ENCODE measurements around the gene RORB. TPM values are rescaled to one million over a fixed set of nuclear protein-coding genes. Genes with fewer than 3 reads are reported as not detected.
A peak's percentile ranks its signal among the peaks of the same experiment; 100 is the strongest.

Gene RORB
- total RNA-seq, 1 donor from 2014 or later = 0.11 TPM

- Mint-ChIP-seq H3K4me3 (ENCODE audit: unreplicated experiment) (no peak overlapping the region), H3K9me3 (ENCODE audit: unreplicated experiment) (no peaks in the 10 kb centered on the region), H3K27ac (ENCODE audit: unreplicated experiment) (no peak overlapping the region), H3K4me1 (ENCODE audit: low read depth, unreplicated experiment) (peaks cover 2% of the 10 kb centered on the region), H3K27me3 (ENCODE audit: low read depth, unreplicated experiment) (no peaks in the 10 kb centered on the region), H3K36me3 (ENCODE audit: low read depth, unreplicated experiment) (no peaks in the 10 kb centered on the region)
- H3K4me3 ChIP-seq (ENCODE audit: insufficient read depth, low read depth, low read length) = no peak overlapping the region
- H3K36me3 ChIP-seq (ENCODE audit: insufficient read depth, low read length) = no peaks in the 10 kb centered on the region
- TF ChIP-seq EZH2 (IDR thresholded peaks at IDR 0.05; ENCODE audit: insufficient read depth, low read length) (no peak), CTCF (IDR thresholded peaks at IDR 0.05; ENCODE audit: insufficient read depth, low read depth, low read length) (no peak)
- H3K79me2 ChIP-seq (ENCODE audit: insufficient read depth, low read length) = no peaks in the 10 kb centered on the region
- DNase-seq (ENCODE audit: low read depth) (no peak), FAIRE-seq (no peak)
- H3K9ac ChIP-seq (ENCODE audit: low read length) = no peak overlapping the region
- H3K4me1 ChIP-seq (ENCODE audit: insufficient read depth, low read length) = peaks cover 3% of the 10 kb centered on the region
- H2AFZ ChIP-seq (ENCODE audit: low read depth, low read length) = no peak overlapping the region
- no peak overlapping the region for H3K27ac ChIP-seq (ENCODE audit: low read depth, low read length)
- H3K9me3 ChIP-seq (ENCODE audit: insufficient read depth, low read depth, low read length) = no peaks in the 10 kb centered on the region
- no peak overlapping the region for H3K4me2 ChIP-seq (ENCODE audit: low read length)
- no peaks in the 10 kb centered on the region for H3K27me3 ChIP-seq (ENCODE audit: insufficient read depth, low read length)
- H4K20me1 ChIP-seq (ENCODE audit: insufficient read depth, low read length) = no peaks in the 10 kb centered on the region
Observed at GRCh38 chr9:74726581-74726980, 229.4 kb downstream of the RORB start.

- no peak overlapping the region for H3K9ac ChIP-seq (ENCODE audit: low read length)
- Mint-ChIP-seq H3K36me3 (ENCODE audit: low read depth, unreplicated experiment) (no peaks in the 10 kb centered on the region), H3K4me3 (ENCODE audit: unreplicated experiment) (no peak overlapping the region), H3K27me3 (ENCODE audit: low read depth, unreplicated experiment) (no peaks in the 10 kb centered on the region), H3K4me1 (ENCODE audit: low read depth, unreplicated experiment) (peaks cover 2% of the 10 kb centered on the region), H3K27ac (ENCODE audit: unreplicated experiment) (no peak overlapping the region), H3K9me3 (ENCODE audit: unreplicated experiment) (no peaks in the 10 kb centered on the region)
- H2AFZ ChIP-seq (ENCODE audit: low read depth, low read length) = no peak overlapping the region
- H4K20me1 ChIP-seq (ENCODE audit: insufficient read depth, low read length) = no peaks in the 10 kb centered on the region
- H3K27me3 ChIP-seq (ENCODE audit: insufficient read depth, low read length) = no peaks in the 10 kb centered on the region
- H3K4me2 ChIP-seq (ENCODE audit: low read length) = no peak overlapping the region
- no peak for TF ChIP-seq EZH2 (IDR thresholded peaks at IDR 0.05; ENCODE audit: insufficient read depth, low read length)
- no peak for TF ChIP-seq CTCF (IDR thresholded peaks at IDR 0.05; ENCODE audit: insufficient read depth, low read depth, low read length)
- peaks cover 3% of the 10 kb centered on the region for H3K4me1 ChIP-seq (ENCODE audit: insufficient read depth, low read length)
- FAIRE-seq (no peak), DNase-seq (ENCODE audit: low read depth) (no peak)
- H3K27ac ChIP-seq (ENCODE audit: low read depth, low read length) = no peak overlapping the region
- no peaks in the 10 kb centered on the region for H3K9me3 ChIP-seq (ENCODE audit: insufficient read depth, low read depth, low read length)
- no peaks in the 10 kb centered on the region for H3K36me3 ChIP-seq (ENCODE audit: insufficient read depth, low read length)
- no peak overlapping the region for H3K4me3 ChIP-seq (ENCODE audit: insufficient read depth, low read depth, low read length)
- no peaks in the 10 kb centered on the region for H3K79me2 ChIP-seq (ENCODE audit: insufficient read depth, low read length)
Observed at GRCh38 chr9:74728176-74728575, 231.0 kb downstream of the RORB start.

- H4K20me1 ChIP-seq (ENCODE audit: insufficient read depth, low read length) = no peaks in the 10 kb centered on the region
- H3K27ac Mint-ChIP-seq (ENCODE audit: unreplicated experiment) = no peak overlapping the region
- H3K4me3 ChIP-seq (ENCODE audit: insufficient read depth, low read depth, low read length) = peak overlapping the region; percentile 38
- H3K4me3 Mint-ChIP-seq (ENCODE audit: unreplicated experiment) = no peak overlapping the region
- H3K9ac ChIP-seq (ENCODE audit: low read length) = no peak overlapping the region
- DNase-seq (ENCODE audit: low read depth) (peak; percentile 18), FAIRE-seq (no peak)
- peak overlapping the region; percentile 79 for H3K4me2 ChIP-seq (ENCODE audit: low read length)
- peaks cover 2% of the 10 kb centered on the region for H3K4me1 Mint-ChIP-seq (ENCODE audit: low read depth, unreplicated experiment)
- H3K27me3 ChIP-seq (ENCODE audit: insufficient read depth, low read length) = no peaks in the 10 kb centered on the region
- peaks cover 3% of the 10 kb centered on the region for H3K4me1 ChIP-seq (ENCODE audit: insufficient read depth, low read length)
- no peak overlapping the region for H3K27ac ChIP-seq (ENCODE audit: low read depth, low read length)
- no peaks in the 10 kb centered on the region for H3K9me3 ChIP-seq (ENCODE audit: insufficient read depth, low read depth, low read length)
- TF ChIP-seq EZH2 (IDR thresholded peaks at IDR 0.05; ENCODE audit: insufficient read depth, low read length) = no peak
- no peak for TF ChIP-seq CTCF (IDR thresholded peaks at IDR 0.05; ENCODE audit: insufficient read depth, low read depth, low read length)
- H3K79me2 ChIP-seq (ENCODE audit: insufficient read depth, low read length) = no peaks in the 10 kb centered on the region
- peak overlapping the region; percentile 32 for H2AFZ ChIP-seq (ENCODE audit: low read depth, low read length)
- no peaks in the 10 kb centered on the region for H3K36me3 Mint-ChIP-seq (ENCODE audit: low read depth, unreplicated experiment)
- no peaks in the 10 kb centered on the region for H3K36me3 ChIP-seq (ENCODE audit: insufficient read depth, low read length)
- no peaks in the 10 kb centered on the region for H3K27me3 Mint-ChIP-seq (ENCODE audit: low read depth, unreplicated experiment)
- no peaks in the 10 kb centered on the region for H3K9me3 Mint-ChIP-seq (ENCODE audit: unreplicated experiment)
Observed at GRCh38 chr9:74729136-74729695, 232.1 kb downstream of the RORB start.

Measured in astrocyte (in vitro differentiated cells and primary cell).